Mesenchymal stem cell (in vitro differentiated cells and primary cell): ENCODE data around the gene DPEP3.

ENCODE experiments used
- DNase-seq: peaks from one replicate; pipeline ENCODE4 v3.0.0-alpha.2; 2013
- H2AFZ ChIP-seq: one replicate; pipeline ENCODE4 v1.6.1; 2013; ENCODE audit warnings: low read depth, mild to moderate bottlenecking, control low read depth, inconsistent platforms, low read length, moderate library complexity
- H2AK5ac ChIP-seq: 2 replicates; pipeline ENCODE4 v1.6.1; 2013; ENCODE audit warnings: low read length, moderate library complexity, mild to moderate bottlenecking, inconsistent platforms; ENCODE audit not compliant: severe bottlenecking
- H2BK120ac ChIP-seq: one replicate; pipeline ENCODE4 v1.6.1; 2013; ENCODE audit warnings: low read depth, mild to moderate bottlenecking, inconsistent platforms, low read length, moderate library complexity
- H2BK12ac ChIP-seq, 2 experiments: one replicate each; pipeline ENCODE4 v1.6.1; 2013; ENCODE audit warnings: inconsistent platforms in 2 of 2, low read length in 2 of 2, mild to moderate bottlenecking in 2 of 2, moderate library complexity in 2 of 2, control low read depth in 1 of 2
- H2BK15ac ChIP-seq: one replicate; pipeline ENCODE4 v1.6.1; 2013; ENCODE audit warnings: mild to moderate bottlenecking, low read depth, inconsistent platforms; ENCODE audit not compliant: poor library complexity, severe bottlenecking
- H2BK5ac ChIP-seq: 2 replicates; pipeline ENCODE4 v1.6.1; 2013; ENCODE audit warnings: low read depth, mild to moderate bottlenecking, low read length, control low read depth, inconsistent platforms; ENCODE audit not compliant: poor library complexity, severe bottlenecking
- H3K14ac ChIP-seq, 2 experiments: one replicate each; pipeline ENCODE4 v1.6.1; 2013; ENCODE audit warnings: inconsistent platforms in 2 of 2, low read length in 2 of 2, control low read depth in 1 of 2, mild to moderate bottlenecking in 1 of 2, moderate library complexity in 1 of 2
- H3K18ac ChIP-seq, 2 experiments: one replicate each; pipeline ENCODE4 v1.6.1; 2013; ENCODE audit warnings: inconsistent platforms in 2 of 2, low read length in 2 of 2, control low read depth in 1 of 2, low read depth in 1 of 2, mild to moderate bottlenecking in 1 of 2
- H3K23ac ChIP-seq, 2 experiments: one replicate each; pipeline ENCODE4 v1.6.1; 2013; ENCODE audit warnings: inconsistent platforms in 2 of 2, low read length in 2 of 2, mild to moderate bottlenecking in 2 of 2, moderate library complexity in 2 of 2, control low read depth in 1 of 2
- H3K27ac ChIP-seq: 2 replicates; pipeline ENCODE4 v1.5.1; 2013; ENCODE audit warnings: mild to moderate bottlenecking, moderate library complexity, low read length, control low read depth, inconsistent platforms; ENCODE audit not compliant: poor library complexity, severe bottlenecking
- H3K27me3 ChIP-seq, 2 experiments: 2 replicates each; pipeline versions ENCODE4 v1.6.1 to v1.7.0; 2013; ENCODE audit warnings: low read length in 2 of 2, mild to moderate bottlenecking in 2 of 2, moderate library complexity in 2 of 2, control low read depth in 1 of 2, inconsistent platforms in 1 of 2; ENCODE audit not compliant: control insufficient read depth in 1 of 2, insufficient read depth in 1 of 2
- H3K36me3 ChIP-seq, 2 experiments: 2 replicates each; pipeline versions ENCODE4 v1.6.1 to v1.7.0; 2013; ENCODE audit warnings: low read length in 2 of 2, control low read depth in 1 of 2, inconsistent platforms in 1 of 2, low read depth in 1 of 2, mild to moderate bottlenecking in 1 of 2; ENCODE audit not compliant: insufficient read depth in 2 of 2, control insufficient read depth in 1 of 2
- H3K4ac ChIP-seq, 2 experiments: one replicate each; pipeline ENCODE4 v1.6.1; 2013; ENCODE audit warnings: inconsistent platforms in 2 of 2, low read length in 2 of 2, mild to moderate bottlenecking in 2 of 2, moderate library complexity in 2 of 2, control low read depth in 1 of 2, low read depth in 1 of 2
- H3K4me1 ChIP-seq: 2 replicates; pipeline ENCODE4 v1.6.1; 2013; ENCODE audit warnings: low read depth, low read length, control low read depth; ENCODE audit not compliant: control insufficient read depth, insufficient read depth
- H3K4me2 ChIP-seq: 2 replicates; pipeline ENCODE4 v1.6.1; 2013; ENCODE audit warnings: low read length, mild to moderate bottlenecking, inconsistent platforms; ENCODE audit not compliant: poor library complexity, severe bottlenecking
- H3K4me3 ChIP-seq, 2 experiments: 2 replicates each; pipeline versions ENCODE4 v1.5.1 to v1.7.0; 2013; ENCODE audit warnings: low read length in 2 of 2, mild to moderate bottlenecking in 2 of 2, control low read depth in 1 of 2, low read depth in 1 of 2; ENCODE audit not compliant: insufficient read depth in 1 of 2
- H3K79me1 ChIP-seq: replicated peaks from 2 replicates; pipeline ENCODE4 v1.6.1; 2013; ENCODE audit warnings: mild to moderate bottlenecking, control low read depth, low read length, inconsistent platforms; ENCODE audit not compliant: poor library complexity, severe bottlenecking
- H3K9ac ChIP-seq: 2 replicates; pipeline ENCODE4 v1.7.0; 2013; ENCODE audit warnings: mild to moderate bottlenecking, low read length, moderate library complexity
- H3K9me3 ChIP-seq: 2 replicates; pipeline ENCODE4 v1.7.0; 2013; ENCODE audit warnings: mild to moderate bottlenecking, low read length; ENCODE audit not compliant: control insufficient read depth
- H4K8ac ChIP-seq: one replicate; pipeline ENCODE4 v1.6.1; 2013; ENCODE audit warnings: inconsistent platforms, mild to moderate bottlenecking, low read length, moderate library complexity
- H4K91ac ChIP-seq: one replicate; pipeline ENCODE4 v1.6.1; 2013; ENCODE audit warnings: mild to moderate bottlenecking, low read length, inconsistent platforms
- WGBS: methylation state at CpG from one replicate; pipeline ENCODE4 v1.1.7; 2013; ENCODE audit warnings: mixed read lengths; 5-methylcytosine and 5-hydroxymethylcytosine counted together

DPEP3 gene

DNA sequence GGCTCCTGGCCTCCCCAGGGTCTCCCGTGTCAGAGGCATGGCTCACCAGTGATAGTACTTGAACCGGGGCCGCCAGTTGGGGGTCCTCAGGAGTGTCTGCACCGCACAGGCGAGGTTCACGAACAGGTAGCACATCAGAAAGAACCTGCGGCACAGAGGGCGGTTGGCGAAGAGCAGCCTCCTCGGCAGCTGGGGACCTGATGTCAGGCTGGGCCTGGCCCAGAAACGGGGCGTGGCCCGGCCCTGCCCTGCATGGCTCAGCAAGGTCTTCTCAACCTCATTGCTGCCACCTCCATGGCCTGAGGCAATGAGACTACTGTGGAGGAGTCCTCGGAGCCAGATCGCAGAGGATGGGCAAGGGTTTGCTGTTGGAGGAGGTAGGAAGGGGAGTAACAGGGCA lies 32.3 kb downstream of the DPEP3 start:
- Histone ChIP-seq H3K4me1 (peaks cover 16% of the 10 kb centered on the region), H2BK120ac (no peak overlapping the region), H4K8ac (no peak overlapping the region), H2BK5ac (no peak overlapping the region), H3K4me3 (no peak overlapping the region), H3K4me2 (no peak overlapping the region), H3K27me3 (no peaks in the 10 kb centered on the region), H3K79me1 (peaks cover 55% of the 10 kb centered on the region), H3K14ac (no peak overlapping the region), H2AFZ (no peak overlapping the region), H3K9me3 (no peaks in the 10 kb centered on the region), H2AK5ac (no peak overlapping the region), H3K4ac (no peak overlapping the region), H3K18ac (no peak overlapping the region), H4K91ac (no peak overlapping the region), H2BK12ac (no peak overlapping the region), H3K9ac (no peak overlapping the region), H3K36me3 (peaks cover 89 to 99% of the 10 kb centered on the region in 2 experiments), H3K23ac (no peak overlapping the region), H3K27ac (no peak overlapping the region), H2BK15ac (no peak overlapping the region)
- WGBS: 98% methylated on average over 15 of the region's 15 CpGs
- DNase-seq: no peak

DNA sequence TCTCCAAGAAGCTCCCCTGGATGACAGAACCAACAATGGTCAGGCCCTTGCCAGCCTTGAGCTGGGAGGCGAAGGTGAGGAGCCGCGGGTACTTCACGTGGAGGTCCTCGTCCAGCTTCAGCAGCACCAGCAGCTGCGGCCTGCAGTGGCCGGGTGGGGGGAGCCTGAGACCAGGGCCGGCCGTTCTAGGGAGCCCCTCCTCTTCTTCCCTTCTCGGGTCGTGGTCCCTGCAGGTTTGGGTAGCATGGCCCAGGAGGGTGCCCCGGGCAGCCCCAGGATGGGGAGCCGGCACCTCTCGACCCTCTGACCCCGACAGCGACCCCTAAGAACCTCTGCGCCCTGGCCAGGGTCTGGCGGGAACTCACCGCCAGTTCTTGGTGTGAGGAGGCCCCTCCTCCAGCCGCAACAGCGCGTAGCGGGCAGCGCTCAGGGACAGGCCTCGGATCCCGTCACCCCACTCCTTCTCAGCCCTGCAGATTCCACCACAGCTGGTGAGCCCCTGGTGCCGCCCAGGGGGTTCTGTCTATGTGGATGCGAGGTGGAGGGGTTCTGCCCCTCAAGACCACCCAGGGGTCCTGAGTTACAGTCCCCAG lies 33.2 kb downstream of the DPEP3 start:
- H3K79me1 ChIP-seq: peaks cover 56% of the 10 kb centered on the region
- no peak overlapping the region for H3K9ac ChIP-seq
- H2AFZ ChIP-seq: no peak overlapping the region
- no peak overlapping the region for H3K18ac ChIP-seq
- H2BK120ac ChIP-seq: no peak overlapping the region
- WGBS: 97% methylated on average over 28 of the region's 28 CpGs
- no peak overlapping the region for H4K91ac ChIP-seq
- H3K4me3 ChIP-seq: no peak overlapping the region
- H3K36me3 ChIP-seq: peaks cover 93 to 99% of the 10 kb centered on the region in 2 experiments
- H3K4ac ChIP-seq: no peak overlapping the region
- H2BK5ac ChIP-seq: no peak overlapping the region
- no peak overlapping the region for H2BK15ac ChIP-seq
- no peaks in the 10 kb centered on the region for H3K27me3 ChIP-seq
- no peak overlapping the region for H2BK12ac ChIP-seq
- H3K14ac ChIP-seq: no peak overlapping the region
- H3K9me3 ChIP-seq: no peaks in the 10 kb centered on the region
- H3K4me1 ChIP-seq: peaks cover 18% of the 10 kb centered on the region
- no peak overlapping the region for H3K4me2 ChIP-seq
- H3K23ac ChIP-seq: no peak overlapping the region
- H2AK5ac ChIP-seq: no peak overlapping the region
- DNase-seq: no peak
- H4K8ac ChIP-seq: no peak overlapping the region
- no peak overlapping the region for H3K27ac ChIP-seq

DNA sequence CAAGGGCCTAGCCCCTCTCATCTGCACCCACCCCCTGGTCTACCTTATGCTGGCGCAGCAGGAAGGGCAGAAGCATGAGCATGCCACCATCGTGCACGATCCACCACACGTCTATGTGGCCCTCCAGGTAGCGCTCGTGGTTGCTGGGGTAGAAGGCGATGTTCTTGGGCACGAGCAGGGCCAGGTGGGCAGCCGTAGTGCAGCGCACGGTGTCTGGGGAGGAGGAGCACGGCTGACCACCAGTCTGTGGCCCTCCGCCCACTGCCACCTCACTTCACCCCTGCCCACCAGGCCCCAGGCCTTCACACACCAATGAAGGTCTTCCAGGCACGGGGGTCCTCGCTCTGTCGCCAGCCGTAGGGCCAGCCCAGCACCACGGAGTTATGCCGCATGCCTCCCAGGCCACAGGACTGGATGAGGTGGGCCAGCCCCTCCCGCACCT lies 34.1 kb downstream of the DPEP3 start:
- Histone ChIP-seq H3K4me3 (no peak overlapping the region), H2BK120ac (no peak overlapping the region), H4K8ac (peak overlapping the region; percentile 25), H3K18ac (no peak overlapping the region), H3K79me1 (peaks cover 53% of the 10 kb centered on the region), H2AK5ac (no peak overlapping the region), H3K4me2 (no peak overlapping the region), H3K27me3 (no peaks in the 10 kb centered on the region), H3K27ac (no peak overlapping the region), H3K36me3 (peaks cover 93 to 99% of the 10 kb centered on the region in 2 experiments), H2AFZ (no peak overlapping the region), H3K9me3 (no peaks in the 10 kb centered on the region), H3K23ac (no peak overlapping the region), H3K4ac (no peak overlapping the region), H3K4me1 (peaks cover 18% of the 10 kb centered on the region), H2BK5ac (no peak overlapping the region), H2BK15ac (no peak overlapping the region), H2BK12ac (no peak overlapping the region), H3K14ac (no peak overlapping the region), H3K9ac (no peak overlapping the region), H4K91ac (peak overlapping the region; percentile 12)
- WGBS: 97% methylated on average over 18 of the region's 20 CpGs
- DNase-seq: no peak

DNA sequence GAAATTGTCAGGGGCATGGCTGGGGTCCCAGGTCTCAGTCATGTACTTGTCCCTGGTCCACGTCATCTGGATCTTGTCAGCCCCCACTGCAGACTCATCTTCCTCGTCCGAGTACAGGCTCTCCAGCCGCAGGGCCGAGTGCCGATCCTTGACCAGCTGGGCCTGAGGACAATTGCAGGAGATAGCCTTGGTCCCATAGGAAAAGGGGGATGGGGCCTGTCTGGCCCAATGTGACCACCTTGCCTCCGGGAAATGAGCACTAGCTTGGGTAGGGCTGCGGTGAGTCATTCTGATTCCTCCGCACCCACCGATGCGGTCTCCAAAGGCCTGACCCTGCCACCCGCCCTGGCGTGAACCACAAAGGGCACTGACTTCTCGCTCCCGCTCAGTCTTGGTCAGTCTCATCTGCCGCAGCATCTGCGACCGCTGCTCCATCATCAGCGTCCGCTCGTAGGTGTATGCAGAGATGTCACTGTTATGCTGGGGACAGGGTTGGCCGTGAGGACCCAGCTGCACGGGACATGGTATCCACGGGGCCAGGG lies 34.8 kb downstream of the DPEP3 start:
- Histone ChIP-seq H3K4me1 (peaks cover 18% of the 10 kb centered on the region), H3K18ac (no peak overlapping the region), H3K4ac (no peak overlapping the region), H3K23ac (no peak overlapping the region), H3K27me3 (no peaks in the 10 kb centered on the region), H3K36me3 (peaks cover 89 to 97% of the 10 kb centered on the region in 2 experiments), H2BK5ac (no peak overlapping the region), H3K9me3 (no peaks in the 10 kb centered on the region), H3K4me2 (no peak overlapping the region), H4K91ac (no peak overlapping the region), H2BK12ac (no peak overlapping the region), H3K4me3 (no peak overlapping the region), H2BK120ac (no peak overlapping the region), H3K79me1 (peaks cover 51% of the 10 kb centered on the region), H4K8ac (no peak overlapping the region), H3K27ac (no peak overlapping the region), H2BK15ac (no peak overlapping the region), H2AK5ac (no peak overlapping the region), H2AFZ (no peak overlapping the region), H3K14ac (no peak overlapping the region), H3K9ac (no peak overlapping the region)
- DNase-seq: no peak
- WGBS: 92% methylated on average over 24 of the region's 24 CpGs
